ENCODE data around the gene PTPRN2.

GRCh38 chr7:157817433-157817832 lies 770.2 kb downstream of the PTPRN2 start:
- TF ChIP-seq POLR2AphosphoS5 (IDR thresholded peaks at IDR 0.05) (no peak), CTCF (IDR thresholded peaks at IDR 0.05) (no peak), EP300 (IDR thresholded peaks at IDR 0.05) (no peak), POLR2A (IDR thresholded peaks at IDR 0.05) (no peak)

Measured in sigmoid colon (tissue), 4 donors.